Measurements from ENCODE around the gene MPV17. TPM values are rescaled to one million over a fixed set of nuclear protein-coding genes. Genes with fewer than 3 reads are reported as not detected.
"Not testable (repeated sequence)": the region's sequence is repeated elsewhere in the genome, so short reads cannot be mapped to it uniquely, and the experiment has no call there.

MPV17 gene
- polyA plus RNA-seq, 10 donors = 39.0 to 68.5 (median 47.1) TPM

DNA sequence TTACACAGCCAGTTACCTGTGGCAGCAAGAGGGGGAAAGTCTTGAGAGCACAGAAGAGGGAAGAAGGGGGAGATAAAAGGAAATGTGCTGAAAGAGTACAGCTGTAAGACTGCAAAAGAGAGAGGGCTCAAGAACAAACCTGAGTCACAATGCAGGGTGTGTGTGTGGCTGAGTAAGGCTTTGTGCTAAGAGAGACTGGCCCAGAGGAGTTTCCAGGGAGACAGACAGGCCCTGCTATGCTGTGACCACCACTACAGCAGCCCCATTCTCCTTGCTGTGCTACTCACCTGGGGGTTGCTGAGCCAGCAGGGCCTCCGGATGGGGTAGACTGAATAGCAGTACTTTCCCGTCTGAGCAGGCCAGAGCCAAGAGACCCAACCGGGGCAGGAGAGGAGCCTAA is 12.4 kb upstream of the MPV17 start:
- no peak for DNase-seq

DNA sequence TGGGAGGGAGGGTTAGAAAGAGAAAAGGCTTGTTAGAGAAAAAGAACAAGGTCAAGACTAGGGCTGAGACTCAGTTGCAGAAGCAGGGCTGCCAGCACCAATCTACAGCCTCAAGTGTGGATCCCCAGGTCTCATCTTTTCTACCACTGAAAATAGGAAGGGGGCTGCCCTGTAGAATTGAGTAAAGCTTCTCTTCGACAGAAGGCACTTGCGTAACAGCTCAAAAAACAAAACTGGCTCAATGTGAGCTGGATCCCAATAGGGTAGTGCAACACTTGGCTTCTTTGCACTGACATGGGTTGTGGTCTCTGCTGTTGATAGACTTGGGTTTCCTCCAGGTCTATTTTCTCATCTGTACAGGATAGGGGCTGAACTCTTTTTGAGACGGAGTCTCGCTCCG is 1.8 kb upstream of the MPV17 start:
- DNase-seq = no peak

DNA sequence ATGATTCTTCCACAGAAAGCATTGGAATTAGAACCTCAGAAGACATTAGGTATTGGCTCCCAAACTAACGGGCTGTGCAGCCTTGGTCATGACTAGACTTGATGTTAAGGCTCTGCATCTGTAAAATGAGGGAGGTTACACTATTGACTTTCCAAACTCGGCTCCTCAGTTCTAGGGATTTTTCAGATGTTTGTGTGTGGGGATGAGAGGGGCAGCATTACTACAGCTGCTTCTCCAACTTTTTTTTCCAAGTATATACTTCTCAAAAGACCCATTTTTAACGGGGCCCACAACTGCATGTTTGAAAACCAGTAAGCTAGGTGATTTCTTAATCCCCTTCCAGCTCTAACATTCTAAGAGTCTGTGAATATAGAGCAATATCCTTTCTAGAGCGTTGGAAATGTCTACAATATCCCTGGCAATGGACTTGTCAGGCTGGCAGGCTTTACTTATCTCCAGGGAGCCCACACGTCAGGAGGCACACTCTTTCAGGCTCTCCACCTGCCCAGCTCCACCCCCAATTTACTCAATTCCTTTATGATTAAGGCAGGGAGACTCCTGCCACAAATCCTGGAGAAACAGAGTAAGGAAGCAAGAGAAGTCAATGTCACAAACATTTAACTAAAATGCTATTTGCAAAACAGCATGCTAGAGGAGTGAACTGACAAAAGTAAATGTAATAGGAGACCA is 844 bp upstream of the MPV17 start:
- no peak for DNase-seq

GRCh38 chr2:27322301-27322765 is 564 bp downstream of the MPV17 start:
- DNase-seq = no peak

GRCh38 chr2:27320958-27321543 is 1.8 kb downstream of the MPV17 start:
- peak in 2 of 3 donors; percentile 12 to 89 for DNase-seq

DNA sequence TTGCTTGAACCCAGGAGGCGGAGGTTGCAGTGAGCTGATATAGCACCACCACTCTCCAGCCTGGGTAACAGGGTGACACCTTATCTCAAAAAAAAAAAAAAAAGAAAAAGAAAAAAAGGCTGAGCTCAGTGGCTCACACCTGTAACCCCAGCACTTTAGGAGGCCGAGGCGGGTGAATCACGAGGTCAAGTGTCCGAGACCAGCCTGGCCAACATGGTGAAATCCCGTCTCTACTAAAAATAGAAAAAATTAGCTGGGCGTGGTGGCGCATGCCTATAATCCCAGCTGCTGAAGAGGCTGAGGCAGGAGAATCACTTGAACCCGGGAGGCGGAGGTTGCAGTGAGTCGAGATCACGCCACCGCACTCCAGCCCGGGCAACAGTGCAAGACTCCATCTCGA is 3.1 kb downstream of the MPV17 start:
- DNase-seq = not testable (repeated sequence)

DNA sequence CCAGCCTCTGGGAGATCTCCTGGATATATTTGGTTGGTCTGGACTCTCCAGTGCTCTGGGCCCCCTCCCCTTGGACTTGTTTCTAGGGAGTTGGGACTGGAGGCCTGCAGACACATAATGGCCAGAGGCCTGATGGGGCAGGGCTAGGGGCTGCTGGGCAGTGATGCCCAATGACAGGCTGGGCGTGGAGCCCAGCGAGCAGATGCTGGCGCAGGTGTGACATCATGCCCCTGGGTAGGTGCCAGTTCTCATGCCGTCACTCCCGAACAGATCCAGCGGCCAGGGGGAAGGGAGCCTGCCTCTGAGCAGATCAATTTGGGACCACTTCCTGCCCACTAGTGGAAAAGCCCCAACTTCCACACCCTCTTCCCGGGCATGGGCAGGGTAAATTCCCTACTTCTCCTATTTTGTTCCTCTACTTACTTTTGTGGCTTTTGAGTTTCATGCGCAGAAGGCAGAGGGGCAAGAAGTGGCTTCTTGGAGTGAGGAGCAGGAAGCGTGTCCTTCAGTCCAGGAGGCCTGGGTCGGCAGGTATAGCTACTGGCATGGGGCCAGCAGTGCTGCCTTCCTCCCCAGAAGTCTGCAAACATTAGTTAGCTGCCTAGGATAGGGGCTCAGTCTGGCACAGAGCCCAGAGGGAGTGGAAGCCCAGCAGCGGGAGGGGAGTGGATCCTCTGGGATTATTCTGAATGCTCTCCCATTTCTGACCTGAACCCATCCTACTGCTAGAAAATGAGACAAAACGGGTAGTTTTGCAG is 6.1 kb downstream of the MPV17 start:
- DNase-seq = peak in 1 of 3 donors; percentile 18

GRCh38 chr2:27315122-27315521 is 7.8 kb downstream of the MPV17 start:
- no peak for DNase-seq

GRCh38 chr2:27314709-27315108 is 8.2 kb downstream of the MPV17 start:
- DNase-seq = no peak

DNA sequence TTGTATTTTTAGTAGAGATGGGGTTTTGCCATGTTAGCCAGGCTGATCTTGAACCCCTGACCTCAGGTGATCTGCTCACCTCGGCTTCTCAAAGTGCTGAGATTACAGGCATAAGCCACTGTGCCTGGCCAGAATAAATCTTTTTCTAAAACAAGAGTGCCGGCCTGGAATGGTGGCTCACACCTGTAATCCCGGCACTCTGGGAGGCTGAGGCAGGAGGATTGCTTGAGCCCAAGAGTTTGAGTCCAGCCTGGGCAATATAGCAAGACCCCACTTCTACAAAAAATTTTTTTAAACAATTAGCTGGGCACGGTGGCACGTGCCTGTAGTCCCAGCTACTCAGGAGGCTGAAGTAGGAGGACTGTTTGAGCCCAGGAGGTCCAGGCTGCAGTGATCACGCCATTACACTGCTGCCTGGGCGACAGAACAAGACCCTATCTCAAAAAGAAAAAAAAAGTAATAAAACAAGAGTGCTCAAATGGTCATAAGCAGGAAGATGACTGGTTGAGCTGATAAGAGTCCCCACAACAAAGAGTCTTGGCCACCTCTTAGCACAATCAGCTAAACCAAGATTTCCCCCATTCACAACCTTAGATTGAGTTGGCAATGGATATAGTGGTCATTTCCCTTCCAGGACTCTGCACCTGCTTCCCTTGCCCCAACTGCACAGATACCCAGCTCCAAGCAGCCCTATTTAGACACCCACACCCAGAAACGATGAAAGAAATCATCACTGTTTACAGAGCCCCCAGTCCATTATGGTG is 8.8 kb downstream of the MPV17 start:
- DNase-seq = no peak

DNA sequence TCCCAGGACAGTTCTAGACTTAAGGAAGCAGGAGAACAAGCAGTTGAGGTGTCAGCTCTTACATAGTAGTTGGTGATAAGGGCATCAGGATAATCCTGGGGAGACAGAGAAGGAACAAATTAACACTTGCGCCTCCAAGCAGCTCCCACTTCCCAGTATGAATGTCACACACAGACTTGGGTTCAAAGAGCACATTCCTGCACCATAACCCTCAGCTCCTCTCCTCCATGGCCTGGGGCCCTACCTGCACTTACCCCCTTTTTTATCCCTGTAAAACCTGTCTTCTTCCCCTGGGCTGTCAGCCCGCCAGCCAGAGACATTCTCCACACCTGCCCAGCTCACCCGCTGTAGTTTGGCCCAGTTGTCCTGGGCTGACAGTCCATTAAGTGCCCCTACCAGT is 10.7 kb downstream of the MPV17 start:
- no peak for DNase-seq

DNA sequence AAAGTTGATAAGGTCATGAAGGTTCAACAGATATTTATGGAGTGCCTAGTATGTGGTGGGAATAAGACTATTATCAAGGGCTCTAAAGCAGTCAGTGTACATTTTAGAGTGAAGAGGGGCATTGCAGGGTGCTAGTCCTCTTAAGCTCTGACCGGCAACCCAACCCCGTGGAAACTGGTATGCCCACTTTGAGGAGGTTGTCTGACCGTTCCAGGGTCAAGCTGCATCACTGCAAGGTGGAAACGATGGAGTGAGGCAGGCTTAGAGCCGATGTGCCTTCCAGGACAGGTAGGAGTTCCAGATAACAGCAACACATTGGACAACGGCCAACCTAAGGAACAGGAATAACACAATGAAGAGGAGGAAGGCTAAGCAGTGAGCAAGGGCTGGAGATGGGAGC is 13.2 kb downstream of the MPV17 start:
- no peak for DNase-seq

- DNase-seq = peak; percentile 23 to 81 (median 60)
Observed at GRCh38 chr2:27308359-27308881, 14.5 kb downstream of the MPV17 start, which contains the start of gene UCN. Gene UCN (minus strand): TSS chr2:27308445. CDS start chr2:27307895, 550 bp downstream.

DNA sequence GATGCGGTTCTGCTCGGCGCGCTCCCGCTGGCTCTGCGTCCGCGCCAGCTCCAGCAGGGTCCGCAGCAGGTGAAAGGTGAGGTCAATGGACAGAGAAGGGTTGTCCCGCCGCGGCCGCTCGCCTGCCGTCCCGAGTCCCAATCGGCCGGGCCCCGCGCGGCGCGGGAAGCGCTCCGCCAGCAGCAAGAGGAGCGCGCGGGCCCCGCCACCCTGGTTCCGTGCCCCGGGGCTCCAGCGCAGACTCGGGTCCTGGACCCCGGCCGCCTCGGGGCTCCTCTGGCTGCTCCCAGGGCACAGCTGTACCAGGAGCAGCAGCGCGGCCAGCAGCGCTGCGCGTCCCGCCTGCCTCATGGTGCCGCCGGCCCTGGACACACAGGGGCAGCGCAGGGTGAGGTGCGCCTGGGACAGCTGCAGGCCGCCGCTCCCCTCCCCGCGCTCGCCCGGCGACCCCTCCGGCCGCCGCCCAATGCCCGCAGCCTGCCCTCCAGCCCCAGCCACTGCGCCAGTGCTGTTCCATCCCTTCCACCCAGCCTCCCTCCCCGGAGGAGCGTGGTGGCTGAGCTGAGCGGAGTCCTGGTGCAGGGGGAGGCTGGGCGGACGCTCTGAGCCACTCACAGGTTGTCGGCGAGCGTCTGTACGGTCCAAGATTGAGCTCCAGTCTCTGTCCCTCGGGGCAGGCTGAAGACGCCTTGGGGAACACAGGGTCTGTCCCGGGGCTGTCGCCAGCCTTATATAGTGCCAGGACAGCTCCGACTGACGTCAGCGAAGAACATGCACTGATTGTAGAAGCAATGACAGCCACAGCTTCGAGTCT is 15.1 kb downstream of the MPV17 start:
- no peak for DNase-seq

DNA sequence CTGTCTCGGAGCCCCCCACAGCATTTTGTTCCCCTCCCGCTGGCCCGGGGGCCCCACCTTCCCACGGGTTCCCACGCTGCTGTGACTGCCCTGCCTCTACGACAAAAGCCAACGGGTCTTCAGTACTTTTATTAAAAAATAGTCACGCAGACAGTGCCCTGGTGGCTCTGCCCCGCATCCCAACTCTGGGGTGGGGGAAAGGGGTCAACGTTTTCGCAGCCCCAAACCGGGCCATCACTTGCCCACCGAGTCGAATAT is 15.7 kb downstream of the MPV17 start:
- DNase-seq = no peak

DNA sequence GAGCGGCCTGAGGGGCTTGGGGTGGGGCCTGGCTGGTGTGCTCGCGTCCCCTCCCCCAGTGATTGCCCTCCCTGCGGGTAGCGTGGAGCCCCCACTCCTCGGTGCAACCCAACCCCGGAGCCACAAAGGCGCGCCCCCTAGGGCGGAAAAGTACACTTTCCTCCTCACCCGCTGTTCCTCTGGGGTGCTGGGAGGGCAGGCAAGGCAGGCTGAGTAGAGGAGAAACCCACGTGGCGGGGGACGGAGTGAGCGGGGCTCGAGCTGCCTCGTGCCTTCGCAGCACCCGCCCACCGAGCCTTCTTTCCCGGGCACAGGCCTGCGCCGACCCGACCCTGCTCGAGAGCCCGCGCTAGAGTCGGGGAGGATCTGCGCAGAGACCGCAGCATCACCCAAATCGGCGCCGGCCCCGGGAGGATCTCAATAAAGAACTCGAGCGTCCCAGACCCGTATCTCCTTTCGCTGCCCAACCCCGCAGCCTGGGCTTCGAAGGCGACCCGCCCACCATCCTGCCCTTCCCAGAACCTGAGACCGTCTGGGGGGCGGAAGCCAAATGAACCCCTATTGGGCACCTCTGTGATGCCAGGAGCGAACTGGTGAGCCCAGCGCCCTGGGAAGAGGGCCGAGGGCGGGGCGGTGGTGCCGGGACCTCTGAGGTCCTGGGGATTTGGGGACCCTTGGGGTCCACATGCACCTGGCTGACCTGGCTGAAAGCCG is 16.2 kb downstream of the MPV17 start:
- DNase-seq = no peak

GRCh38 chr2:27306136-27306535 is 16.8 kb downstream of the MPV17 start:
- DNase-seq = no peak

DNA sequence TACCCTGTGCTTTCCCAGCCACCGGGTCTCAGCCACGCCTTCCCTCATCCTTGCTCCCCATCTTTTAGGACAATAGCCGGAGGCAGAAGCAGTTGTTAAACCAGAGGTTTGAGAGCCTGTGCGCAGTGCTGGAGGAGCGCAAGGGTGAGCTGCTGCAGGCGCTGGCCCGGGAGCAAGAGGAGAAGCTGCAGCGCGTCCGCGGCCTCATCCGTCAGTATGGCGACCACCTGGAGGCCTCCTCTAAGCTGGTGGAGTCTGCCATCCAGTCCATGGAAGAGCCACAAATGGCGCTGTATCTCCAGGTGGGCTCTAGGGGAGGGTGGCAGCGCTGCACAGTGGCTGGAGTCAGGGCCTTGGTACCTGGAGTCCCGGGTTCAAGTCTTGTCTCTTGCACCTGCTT is 17.4 kb downstream of the MPV17 start:
- DNase-seq = no peak

GRCh38 chr2:27304488-27305240 is 18.2 kb downstream of the MPV17 start:
- no peak for DNase-seq
